Activated CD8-positive, alpha-beta memory T cell treated with anti-CD3 and anti-CD28 coated beads for 48 hours (primary cell): Measurements from ENCODE around the gene FOXA1.

Source experiments
- DNase-seq, 3 experiments: peaks; one replicate each; pipeline ENCODE4 v3.0.0-alpha.2; 2020; ENCODE audit warnings: low read depth in 2 of 3, low spot score in 2 of 3

FOXA1 gene

DNA sequence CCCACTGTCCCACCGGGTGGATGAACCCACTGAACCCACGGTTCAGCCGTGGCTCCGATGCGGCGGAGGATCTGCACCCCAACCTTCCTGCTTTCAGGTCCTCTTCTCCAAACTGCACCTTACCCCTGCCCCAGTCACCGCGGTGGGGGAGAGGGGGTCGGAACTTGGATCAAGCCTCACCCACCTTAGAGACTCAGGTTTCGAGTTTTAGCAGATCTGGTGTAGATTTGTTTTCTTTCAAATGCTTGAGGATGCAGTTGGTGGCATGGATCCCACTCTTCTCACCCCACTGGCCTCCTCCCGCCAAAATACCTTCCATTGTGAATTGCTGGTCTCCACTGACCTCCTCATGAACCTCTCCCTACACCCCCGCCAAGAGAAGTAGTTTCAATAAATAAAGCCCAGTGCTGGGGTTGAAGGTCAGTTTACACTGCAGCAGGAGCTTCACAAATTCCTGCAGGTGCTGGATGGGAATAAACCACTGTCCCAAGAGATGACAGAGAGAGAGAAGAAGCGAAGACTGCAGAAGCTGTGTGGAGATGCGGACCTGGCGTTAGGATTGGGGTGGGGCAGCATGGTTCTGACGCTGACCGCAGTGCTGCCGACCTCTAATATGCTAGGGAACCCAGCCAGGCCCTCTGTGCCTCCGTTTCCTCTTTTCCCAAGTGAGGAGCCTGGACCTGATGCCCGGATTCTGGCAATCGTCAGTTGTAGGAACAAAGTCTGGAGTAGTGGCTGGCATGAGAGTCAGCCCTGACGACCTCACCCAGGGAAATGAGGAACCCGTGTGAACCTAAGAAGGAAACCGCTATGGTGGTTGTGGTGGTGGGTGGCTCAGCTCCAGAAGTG is 7.8 kb upstream of the FOXA1 start:
- DNase-seq = no peak

DNA sequence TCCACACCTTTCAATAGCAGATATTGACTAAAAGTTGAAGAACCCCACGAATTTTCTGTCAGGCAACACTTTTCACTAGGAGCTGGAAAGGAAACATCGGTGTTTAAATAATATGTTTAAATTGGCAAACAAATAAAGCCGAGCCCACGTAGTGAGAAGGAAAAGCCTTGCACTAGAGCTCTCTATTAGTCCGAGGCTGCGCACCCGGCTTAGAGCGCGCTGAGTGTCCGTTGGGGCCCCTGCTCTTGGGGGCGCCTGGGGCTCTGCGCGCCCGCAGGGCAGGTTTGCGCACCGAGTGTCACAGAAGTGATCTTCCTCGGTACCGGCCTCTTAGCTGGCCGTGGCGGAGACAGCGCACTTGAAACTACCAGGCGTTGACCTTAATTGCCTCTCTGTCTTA is 6.8 kb upstream of the FOXA1 start:
- DNase-seq = no peak

DNA sequence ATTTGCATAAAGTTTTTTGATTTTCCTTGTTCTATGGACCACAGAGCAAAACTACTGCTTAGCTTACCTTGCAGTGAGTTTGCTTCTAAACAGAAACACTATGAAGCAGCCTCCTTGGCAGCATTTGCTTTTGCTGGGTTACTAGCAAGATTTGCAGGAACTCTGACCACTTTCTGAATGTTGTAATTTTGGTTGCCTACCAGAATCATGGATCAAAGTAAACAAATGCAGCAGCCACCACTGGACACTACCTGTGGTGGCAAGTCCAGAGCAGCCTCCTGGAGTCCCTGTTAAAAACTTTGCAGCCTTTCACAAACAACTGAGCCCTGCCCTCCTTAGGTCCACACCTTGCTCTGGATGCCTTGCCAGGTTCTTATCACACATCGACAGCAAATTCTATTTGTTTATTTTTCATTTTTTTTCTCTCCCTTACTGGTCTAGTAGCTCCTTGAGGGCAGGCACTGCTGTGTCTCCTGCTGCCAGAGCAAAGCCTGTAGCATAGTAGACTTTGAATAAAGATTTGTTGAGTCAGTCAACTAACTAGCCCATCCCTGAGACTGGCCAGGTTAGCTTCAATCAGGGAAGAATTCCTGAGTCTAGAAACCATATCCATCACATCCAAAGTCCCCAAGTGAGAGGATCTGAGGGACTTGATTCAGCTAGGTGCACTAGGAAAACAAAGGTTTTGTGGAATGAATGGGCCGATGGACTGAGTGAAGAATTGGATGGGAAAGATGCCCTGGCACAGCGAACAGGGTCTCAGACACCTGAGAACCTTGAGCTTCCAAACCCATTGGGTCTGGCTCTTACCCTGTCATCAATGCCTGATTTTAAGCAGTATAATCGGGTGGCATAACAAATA is 6.1 kb upstream of the FOXA1 start:
- no peak for DNase-seq

DNA sequence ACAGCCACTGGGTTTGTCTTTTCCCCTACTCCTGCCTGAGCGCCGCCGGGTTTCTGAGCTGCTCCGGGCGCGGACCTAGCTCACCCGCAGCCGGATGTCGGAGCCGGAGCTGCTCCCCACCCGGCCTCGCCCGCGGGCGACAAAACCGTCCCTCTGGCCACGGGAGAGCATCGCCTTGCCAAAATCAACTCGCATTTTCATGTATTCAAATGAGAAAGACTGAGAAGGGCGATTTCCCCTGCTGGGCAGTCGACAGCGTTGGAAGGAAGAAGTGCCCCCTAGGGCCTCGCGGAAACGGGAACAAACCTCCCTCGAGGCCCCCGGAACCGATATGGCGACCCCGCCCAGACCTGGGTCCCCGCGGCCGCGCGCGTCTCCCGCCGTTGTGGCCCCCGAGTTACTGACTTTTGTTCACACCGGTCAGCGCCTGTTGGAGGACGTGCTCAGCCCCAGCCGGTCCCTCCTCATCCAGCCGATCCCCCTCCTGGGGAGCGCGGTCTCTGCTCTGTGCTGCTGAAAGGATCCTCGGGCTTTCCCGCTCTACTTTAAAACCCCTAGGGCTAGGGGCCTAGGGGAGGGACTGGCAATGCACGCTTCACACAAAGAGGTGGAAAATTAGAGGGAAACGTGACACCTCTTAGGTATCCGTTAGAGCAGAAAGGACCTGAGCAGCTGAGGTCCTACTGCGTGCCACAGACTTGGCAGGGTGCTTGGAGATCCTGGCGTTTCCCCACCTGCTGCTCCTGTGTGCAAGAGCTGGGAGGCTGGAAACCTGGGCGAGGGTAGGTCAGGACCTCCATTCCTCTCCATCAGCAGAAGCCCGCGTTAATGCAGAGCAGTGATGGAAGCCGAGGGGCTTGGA is 4.7 kb upstream of the FOXA1 start:
- DNase-seq = no peak

DNA sequence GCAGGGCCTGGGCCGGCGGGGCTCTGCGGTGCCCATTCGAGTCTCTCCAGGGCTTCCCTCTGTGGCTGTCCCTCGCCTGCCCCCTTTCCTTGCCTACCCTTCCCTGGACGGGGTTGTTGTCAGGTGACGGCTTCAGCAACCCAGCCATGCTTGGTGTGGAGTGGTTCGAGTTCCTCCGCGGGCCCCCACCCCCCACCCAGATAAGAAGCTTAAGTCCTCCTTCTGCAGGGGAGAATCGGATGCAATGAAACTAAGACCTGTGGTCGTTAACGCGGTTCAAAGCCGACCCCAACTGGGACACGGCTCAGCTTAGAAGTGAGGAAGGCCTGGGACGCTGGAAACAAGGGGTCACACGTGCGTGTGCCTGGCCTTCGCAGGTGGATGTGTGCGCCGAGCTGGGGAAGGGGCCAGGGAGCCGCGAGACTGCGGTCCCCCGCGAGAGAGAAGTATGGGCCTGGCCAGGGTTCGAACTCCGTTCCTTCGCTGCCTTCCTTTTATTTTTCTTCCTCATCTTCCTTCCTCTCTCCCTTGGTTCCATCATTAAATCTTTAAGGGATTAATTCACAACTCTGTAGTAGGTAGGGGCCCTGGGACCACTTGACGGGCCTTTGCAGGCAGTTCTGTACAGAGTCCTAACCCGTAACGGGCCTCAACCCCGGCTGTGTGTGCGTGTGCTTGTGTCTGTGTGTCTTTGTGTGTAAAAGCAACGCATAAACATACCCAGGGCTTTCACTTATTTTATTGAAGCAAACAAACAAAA is 3.9 kb upstream of the FOXA1 start:
- no peak for DNase-seq

DNA sequence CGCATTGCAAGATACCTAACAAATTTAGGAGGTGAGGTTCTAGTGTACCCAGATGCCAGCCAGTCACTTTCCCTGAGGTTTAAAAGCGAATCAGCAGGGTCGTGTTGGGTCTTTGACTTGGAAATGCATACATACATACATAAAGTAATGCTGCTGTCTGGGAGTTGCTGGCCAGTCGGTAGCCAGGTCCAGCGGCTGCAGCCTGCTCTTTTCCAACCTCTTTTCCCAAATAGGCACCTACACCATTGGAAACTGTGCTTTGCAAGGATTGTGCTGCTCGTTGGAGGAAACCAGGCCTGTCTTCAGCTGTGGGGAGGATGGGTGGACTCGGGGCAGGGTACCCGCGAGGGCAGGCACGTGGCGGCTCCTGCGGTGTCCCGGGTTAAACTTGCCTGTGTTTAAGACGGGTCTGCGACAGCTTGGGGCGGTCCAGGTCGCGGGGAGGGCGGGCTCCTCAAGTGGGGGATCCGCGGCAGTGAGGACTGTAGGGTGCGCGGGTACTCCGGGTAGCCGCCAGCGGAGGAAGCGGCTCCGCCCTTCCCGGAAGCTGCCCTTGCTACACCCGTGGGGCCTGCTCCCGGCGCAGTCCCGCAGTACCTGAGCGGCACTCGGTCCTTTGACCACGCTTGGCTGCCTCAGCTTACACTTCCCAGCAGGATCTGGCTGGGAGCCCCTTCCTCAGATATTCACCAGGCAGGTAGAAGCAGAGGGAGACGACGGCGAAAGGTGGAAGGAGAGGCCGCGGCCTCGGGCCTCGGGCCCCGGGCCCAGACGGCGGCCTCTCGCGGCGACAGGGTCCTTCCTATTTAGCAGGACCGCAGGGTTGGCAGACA is 3.1 kb upstream of the FOXA1 start:
- no peak for DNase-seq

DNA sequence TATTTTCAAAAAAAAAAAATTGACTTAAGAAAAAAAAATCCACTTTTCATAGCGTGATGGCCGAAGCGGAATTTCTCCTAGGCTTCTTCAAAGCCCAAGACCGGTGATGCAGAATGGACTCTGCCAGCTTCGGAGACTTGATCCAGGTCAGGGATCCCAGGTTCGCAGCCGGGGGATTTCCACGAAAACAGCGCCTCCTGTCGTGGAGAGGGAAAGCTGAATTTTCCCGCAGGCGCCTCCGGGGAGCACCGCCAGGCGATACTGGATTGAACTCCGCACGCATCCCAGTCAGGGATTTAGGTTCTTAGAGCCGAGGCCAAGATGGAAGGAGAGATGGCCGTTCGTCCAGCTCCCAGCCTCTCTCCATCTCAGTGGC is 2.5 kb upstream of the FOXA1 start:
- DNase-seq = no peak

DNA sequence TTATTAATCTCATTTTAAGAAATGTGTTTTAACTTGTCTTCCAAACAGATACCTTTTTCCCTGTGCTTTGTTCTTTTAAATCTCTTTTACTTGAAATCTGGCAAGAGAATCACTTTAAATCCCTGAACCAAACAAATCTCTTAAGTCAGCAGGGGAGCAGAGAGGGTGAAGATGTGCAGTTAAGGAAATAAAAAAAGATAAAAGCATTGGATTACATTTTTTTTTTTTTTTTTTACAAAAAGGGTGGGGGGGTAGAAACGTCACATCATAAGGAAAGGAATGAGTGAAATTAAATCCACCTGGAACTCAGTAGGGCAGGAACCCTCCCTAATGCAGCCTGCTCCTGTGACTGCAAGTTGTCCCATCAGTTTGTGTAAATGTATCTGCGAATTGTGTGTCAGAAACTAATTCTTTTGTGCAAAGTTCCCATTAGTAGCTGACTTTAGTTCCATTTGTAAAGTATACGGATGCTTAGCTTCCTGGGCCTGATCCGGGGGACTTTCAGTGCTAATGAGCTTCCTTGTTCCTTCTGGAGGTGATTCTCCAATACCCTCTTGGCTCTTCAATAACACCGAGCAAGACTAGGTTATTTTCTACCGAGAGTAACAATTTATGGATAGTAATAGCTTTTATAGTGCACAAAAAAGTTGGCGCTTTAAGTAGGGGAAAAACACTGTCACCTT is 1.9 kb upstream of the FOXA1 start:
- DNase-seq = no peak

DNA sequence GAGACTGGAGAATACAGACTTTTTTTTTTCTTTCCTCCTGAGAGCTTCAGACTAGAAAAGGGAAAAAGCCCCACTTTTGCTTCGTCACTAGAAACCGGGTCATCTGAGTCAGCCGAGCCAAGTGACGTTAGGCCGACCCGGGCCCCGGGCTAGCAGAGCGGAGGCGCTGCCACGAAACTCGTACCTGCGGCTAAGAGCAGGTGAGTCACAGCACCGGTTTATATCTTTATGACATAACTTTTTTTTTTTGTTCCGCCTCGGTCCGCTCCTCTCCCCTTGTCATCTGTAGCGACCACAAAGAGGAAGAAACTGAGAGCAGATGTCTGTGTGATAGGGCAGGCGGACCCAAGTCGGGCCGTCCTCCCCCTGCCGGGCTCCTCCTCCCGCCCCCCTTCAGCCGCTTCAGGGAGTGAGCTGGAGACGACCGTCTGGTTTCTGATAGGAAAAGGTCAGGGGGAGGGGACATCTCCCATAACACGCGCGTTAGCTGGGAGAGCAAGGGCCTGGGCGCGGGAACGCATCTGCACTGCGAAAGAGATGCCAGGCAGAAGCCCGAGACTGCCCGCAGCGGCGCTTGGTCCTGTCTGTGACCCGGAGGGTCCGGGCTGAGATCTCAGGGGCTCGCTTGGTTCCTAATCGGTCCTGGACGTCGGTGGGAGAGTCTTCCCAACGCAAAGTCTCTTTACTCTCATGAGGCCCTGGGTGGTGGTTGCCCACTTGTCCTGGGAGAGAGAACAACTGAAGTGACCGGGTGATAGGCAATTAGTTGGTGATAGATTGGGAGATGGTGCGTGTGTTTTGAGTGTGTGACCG is 966 bp upstream of the FOXA1 start:
- peak in 2 of 3 experiments; percentile 24 to 45 for DNase-seq

DNA sequence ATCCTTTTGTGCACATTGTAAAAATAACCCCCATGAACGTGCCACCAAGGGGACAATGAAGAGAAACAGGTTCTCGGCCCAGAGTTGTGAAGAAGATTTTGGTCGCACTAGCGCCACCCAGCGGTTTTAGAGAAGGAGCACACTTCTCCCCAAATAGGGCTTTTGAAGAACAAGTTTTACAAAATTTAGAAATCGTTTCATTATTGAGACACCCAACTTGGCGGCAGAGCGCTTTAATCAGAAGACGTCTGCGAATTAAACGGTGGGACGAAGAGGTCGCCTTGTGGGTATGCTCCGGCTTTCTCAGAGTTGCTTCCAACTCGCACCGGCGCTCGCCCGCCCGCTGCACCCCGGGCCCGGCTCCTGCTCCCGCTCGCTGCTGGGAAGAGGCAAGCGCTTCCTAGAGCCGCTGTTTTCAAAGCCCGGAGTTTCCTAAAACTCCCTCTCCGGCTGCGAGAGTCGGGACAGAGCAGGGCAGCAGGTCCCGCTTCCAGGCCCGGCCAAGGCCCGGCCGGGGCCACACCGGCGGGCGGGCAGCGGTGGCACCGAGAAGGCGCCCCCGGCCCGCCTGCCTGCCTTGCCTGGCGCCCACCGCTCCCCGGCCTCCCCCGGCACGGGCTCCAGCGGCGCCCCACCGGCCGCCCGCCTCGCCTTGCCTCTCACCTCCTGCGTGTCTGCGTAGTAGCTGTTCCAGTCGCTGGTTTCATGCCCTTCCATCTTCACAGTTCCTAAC is 645 bp downstream of the FOXA1 start:
- DNase-seq = peak in 1 of 3 experiments; percentile 22

DNA sequence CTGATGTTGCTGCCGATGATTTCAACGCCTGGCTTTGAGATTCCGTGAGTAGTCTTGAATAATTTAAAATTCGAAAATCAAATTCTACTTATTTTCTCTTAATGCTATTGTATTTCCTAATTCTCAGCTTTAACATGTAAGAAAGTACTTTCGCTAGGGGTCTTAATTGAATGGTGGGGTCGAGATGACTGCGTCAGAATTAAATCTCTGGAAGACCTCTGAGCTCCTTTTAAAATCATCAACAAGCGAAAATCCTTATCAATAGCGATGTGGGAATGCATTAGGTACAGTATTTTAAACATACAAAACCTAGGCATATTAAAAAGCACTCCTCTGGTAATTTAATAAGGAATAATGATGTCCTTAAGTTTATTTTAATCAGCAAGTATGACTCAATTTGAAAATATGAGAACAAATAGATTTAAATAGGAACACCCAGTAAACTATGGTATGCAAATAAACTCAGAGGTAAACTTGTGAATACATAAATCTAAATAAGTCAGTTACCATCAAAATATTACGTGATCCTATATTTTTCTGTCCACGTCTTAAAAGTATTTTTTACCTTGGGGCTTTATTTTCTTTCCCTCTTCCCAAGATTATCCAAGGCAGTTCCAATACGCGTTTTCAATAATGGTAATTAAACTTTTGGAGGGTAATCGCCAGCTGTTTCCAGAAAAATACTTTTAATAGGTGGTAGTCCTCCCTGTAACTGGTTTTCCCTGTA is 1.4 kb downstream of the FOXA1 start:
- no peak for DNase-seq

DNA sequence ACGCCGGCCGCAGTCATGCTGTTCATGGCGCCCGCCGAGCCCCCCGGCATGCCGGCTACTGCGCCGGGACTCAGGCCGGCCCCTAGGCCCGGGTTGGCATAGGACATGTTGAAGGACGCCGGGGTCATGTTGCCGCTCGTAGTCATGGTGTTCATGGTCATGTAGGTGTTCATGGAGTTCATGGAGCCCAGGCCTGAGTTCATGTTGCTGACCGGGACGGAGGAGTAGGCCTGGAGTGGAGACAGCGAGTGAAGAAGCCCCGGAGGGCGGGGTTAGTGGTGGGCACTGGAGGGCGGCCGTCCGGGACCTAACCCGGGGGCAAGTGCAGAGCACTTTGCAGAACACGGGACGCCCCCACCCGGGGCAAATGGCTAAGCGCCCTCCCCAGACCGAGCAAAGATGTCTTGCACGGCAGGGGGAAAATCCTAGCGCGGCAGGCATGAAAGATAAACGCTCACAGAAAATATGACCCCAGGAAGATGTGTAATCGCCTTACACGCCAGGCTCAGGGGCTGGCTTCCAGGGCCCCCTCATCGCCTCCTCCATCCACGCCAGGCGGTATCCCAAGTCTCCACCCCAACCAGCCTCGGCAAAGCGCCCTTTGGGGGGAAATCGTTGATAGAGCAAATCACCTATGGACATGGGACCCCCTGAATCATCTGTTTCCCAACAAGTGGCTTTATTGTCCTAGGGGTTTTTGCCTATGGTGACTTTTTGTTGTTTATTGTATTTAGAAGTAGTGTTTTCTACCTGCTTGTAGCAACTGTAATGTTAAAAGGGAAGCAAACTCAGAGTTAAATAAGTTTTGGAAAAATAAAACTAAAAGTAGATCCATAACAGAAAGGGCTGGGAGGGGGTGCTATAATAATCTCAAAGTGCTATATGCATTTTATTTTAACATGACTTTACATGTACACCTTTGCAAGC is 2.3 kb downstream of the FOXA1 start:
- no peak for DNase-seq

DNA sequence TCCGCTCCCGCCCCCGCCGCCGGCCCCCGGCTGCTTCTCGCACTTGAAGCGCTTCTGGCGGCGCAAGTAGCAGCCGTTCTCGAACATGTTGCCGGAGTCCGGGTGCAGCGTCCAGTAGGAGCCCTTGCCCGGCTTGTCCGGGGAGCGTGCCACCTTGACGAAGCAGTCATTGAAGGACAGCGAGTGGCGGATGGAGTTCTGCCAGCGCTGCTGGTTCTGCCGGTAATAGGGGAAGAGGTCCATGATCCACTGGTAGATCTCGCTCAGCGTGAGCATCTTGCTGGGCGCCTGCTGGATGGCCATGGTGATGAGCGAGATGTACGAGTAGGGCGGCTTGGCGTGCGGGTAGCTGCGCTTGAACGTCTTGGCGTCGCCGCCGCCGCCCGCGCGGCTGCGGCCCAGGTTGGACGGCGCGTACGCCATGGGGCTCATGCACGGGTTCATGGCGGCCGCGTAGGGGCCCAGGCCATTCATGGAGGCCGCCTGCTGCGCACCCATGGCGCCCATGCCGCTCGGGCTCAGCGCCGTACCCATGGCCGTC is 3.0 kb downstream of the FOXA1 start:
- DNase-seq = no peak

DNA sequence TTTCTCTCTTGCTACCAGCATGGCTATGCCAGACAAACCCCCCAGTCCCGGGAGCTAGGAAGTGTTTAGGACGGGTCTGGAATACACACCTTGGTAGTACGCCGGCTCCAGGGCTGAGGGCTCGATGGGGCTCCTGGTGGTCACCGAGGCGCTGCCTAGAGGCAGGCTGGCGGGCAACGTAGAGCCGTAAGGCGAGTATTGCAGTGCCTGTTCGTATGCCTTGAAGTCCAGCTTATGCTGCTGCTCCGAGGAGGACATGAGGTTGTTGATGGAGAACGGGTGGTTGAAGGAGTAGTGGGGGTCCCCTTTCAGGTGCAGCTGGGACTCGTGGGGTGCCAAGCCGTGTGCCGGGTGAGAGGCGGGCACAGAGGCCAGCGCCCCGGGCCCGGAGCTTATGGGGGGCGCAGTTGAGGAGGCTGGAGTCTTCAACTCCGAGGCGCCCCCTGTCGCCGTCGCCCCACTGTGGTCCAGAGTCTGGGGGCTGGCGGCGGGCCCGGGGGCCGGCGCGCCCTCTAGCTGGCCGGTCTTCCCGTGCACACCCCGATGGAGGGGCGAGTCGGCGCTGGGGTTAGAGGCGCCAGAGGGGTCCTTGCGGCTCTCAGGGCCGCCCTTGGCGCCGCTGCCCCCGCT is 3.6 kb downstream of the FOXA1 start:
- no peak for DNase-seq

DNA sequence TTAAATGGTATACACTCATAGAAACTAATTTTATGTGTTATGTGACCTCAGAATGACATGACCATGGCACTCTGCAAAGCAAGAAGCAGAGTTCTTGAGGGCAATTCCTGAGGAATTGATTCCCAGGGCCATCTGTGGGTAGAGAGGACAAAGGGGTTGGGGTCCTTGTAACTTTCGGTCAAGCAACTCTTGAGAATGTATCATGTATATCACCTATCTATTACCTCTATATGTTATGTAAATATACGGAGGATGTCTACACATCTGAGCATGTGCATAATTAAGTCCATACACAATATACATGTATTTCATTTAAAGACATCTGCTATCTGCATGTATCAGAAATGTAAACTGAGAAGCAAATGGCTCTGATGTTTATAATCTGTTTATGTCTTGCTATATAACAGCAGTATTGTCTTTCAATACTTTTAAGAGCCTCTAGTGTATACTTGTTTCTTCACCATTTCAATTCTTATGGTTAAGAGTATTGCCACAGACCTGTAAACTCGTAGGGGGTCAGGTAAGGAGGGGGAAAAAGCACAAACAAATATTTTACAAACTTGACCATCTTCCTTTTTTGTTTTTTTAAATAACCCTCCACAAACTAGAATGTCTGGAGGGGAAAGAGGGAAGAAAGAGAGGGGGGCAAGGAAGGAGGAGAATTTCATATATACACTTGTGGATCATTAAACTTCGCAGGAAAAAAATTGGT is 4.5 kb downstream of the FOXA1 start:
- no peak for DNase-seq
